ENCODE measurements around the gene TPM2.

Gene TPM2

DNA sequence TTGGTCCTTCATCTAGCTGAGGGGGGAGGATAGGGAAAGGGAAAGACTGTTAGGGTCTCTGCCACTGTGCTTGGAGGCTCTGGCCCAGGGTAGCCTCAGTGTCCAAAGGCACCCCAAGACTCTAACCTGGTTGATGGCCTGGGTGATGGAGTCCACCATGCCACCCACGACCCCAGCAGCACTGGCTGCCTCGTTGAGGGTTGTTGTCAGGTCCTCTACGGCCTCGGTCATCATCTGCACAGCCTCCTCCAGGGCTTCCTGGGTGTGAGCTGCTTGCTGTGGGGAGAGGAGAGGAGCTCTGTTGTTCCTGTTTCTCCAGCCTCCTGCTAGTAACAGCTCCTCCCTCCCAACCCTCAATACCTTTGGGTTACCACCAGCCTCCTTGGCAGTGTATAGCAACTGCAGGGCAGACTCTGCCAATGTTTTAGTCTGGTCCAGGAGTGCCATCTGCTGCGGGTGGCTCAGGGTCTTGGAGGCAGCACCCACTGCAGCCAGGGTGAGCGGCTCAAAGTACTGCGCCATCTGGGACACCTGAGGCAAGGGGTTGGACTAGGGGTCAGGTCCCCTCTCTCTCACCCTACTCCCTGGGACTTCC, 16.2 kb upstream of the TPM2 start:
- peaks cover 94% of the 10 kb centered on the region for H3K36me3 ChIP-seq (replicated peaks)
- H3K27me3 ChIP-seq (replicated peaks): no peaks in the 10 kb centered on the region
- TF ChIP-seq, protein P1, sequence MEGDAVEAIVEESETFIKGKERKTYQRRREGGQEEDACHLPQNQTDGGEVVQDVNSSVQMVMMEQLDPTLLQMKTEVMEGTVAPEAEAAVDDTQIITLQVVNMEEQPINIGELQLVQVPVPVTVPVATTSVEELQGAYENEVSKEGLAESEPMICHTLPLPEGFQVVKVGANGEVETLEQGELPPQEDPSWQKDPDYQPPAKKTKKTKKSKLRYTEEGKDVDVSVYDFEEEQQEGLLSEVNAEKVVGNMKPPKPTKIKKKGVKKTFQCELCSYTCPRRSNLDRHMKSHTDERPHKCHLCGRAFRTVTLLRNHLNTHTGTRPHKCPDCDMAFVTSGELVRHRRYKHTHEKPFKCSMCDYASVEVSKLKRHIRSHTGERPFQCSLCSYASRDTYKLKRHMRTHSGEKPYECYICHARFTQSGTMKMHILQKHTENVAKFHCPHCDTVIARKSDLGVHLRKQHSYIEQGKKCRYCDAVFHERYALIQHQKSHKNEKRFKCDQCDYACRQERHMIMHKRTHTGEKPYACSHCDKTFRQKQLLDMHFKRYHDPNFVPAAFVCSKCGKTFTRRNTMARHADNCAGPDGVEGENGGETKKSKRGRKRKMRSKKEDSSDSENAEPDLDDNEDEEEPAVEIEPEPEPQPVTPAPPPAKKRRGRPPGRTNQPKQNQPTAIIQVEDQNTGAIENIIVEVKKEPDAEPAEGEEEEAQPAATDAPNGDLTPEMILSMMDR (IDR thresholded peaks at IDR 0.05; ENCODE audit: low read depth, low read length, missing control alignments): no peak
- no peak overlapping the region for H3K27ac ChIP-seq
- DNase-seq: no peak
- H3K4me3 ChIP-seq (ENCODE audit: low read depth, low read length): no peak overlapping the region
- in situ Hi-C loops (cut with HindIII; ENCODE audit: low pct_ligation_motif_present, low sequenced_read_pairs): no loop called here

GRCh38 chr9:35705372-35705771, 15.6 kb upstream of the TPM2 start:
- H3K36me3 ChIP-seq (replicated peaks): peaks cover 94% of the 10 kb centered on the region
- H3K4me3 ChIP-seq (ENCODE audit: low read depth, low read length): no peak overlapping the region
- TF ChIP-seq, protein P1 (IDR thresholded peaks at IDR 0.05; ENCODE audit: low read depth, low read length, missing control alignments): no peak

DNA sequence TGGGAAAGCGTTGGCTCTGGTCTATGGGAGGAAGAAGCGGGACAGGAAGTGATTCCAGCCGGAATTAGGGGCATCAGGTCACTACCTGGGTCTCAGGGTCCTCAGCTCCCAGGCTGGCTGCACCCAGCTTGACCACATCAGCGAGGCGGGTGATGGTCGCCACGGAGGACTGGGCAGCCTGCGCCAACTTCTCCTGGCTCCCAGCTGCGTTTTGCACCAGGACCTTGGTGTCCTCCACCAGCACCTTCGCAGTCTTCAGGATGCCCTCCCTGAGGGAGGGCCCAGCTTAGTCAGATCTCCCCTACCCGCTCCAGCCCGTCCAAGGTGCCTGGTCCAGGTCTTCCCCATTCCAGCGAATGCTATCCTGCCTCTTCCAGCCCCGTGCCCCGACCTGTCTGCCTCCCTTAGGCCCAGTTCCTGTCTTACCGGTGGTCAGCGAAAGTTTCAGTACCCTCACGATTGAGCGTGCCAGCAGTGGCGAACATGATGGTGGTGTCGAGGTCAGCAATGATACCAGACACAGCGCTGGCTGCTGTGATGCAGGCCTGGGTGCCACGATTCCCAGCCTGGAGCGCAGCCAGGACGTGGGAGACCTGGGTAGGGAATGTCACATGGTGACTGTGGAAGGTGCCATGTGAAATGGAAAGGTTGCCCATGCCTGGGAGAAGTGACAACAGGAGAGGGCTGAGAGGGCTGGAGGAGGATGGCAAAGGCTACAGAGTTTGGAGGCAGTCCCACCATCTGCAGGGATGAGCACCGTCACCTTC, 14.4 kb upstream of the TPM2 start:
- DNase-seq: no peak
- Histone ChIP-seq H3K27ac (no peak overlapping the region), H3K4me3 (ENCODE audit: low read depth, low read length) (no peak overlapping the region), H3K27me3 (replicated peaks) (no peaks in the 10 kb centered on the region), H3K36me3 (replicated peaks) (peaks cover 100% of the 10 kb centered on the region)
- in situ Hi-C loops (cut with HindIII; ENCODE audit: low pct_ligation_motif_present, low sequenced_read_pairs): no loop called here
- TF ChIP-seq, protein P1 (IDR thresholded peaks at IDR 0.05; ENCODE audit: low read depth, low read length, missing control alignments): no peak

More at GRCh38 chr9:35705372-35705771, 15.6 kb upstream of the TPM2 start:
- Histone ChIP-seq H3K27me3 (replicated peaks) (no peaks in the 10 kb centered on the region), H3K27ac (no peak overlapping the region)
- in situ Hi-C loops (cut with HindIII; ENCODE audit: low pct_ligation_motif_present, low sequenced_read_pairs): no loop called here
- DNase-seq: no peak

DNA sequence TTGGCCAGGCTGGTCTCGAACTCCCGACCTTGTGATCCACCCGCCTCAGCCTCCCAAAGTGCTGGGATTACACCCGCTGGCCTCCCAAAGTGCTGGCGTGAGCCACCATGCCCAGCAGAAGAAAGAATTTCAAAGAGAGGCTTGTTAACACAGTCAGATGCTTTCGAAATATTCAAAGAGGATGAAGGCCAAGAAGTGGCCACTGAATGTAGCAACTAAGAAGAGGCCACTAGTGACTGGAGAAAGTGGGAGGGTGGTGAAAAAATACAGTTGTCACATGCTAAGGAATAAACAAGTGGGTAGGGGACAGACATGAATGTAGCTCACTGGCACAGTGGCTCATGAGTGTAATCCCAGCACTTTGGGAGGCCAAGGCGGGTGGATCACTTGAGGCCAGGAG, 13.0 kb upstream of the TPM2 start:
- no peak for DNase-seq
- no peaks in the 10 kb centered on the region for H3K27me3 ChIP-seq (replicated peaks)
- TF ChIP-seq, protein P1 (IDR thresholded peaks at IDR 0.05; ENCODE audit: low read depth, low read length, missing control alignments): no peak
- no peak overlapping the region for H3K27ac ChIP-seq
- no peak overlapping the region for H3K4me3 ChIP-seq (ENCODE audit: low read depth, low read length)
- in situ Hi-C loops (cut with HindIII; ENCODE audit: low pct_ligation_motif_present, low sequenced_read_pairs): no loop called here
- peaks cover 100% of the 10 kb centered on the region for H3K36me3 ChIP-seq (replicated peaks)

GRCh38 chr9:35700942-35701341, 11.2 kb upstream of the TPM2 start:
- Histone ChIP-seq H3K27ac (no peak overlapping the region), H3K36me3 (replicated peaks) (peaks cover 100% of the 10 kb centered on the region), H3K4me3 (ENCODE audit: low read depth, low read length) (no peak overlapping the region), H3K27me3 (replicated peaks) (no peaks in the 10 kb centered on the region)
- TF ChIP-seq, protein P1 (IDR thresholded peaks at IDR 0.05; ENCODE audit: low read depth, low read length, missing control alignments): no peak
- DNase-seq: no peak
- in situ Hi-C loops (cut with HindIII; ENCODE audit: low pct_ligation_motif_present, low sequenced_read_pairs): no loop called here
